NOMO-1 treated with DMSO at 0.1 percent for 48 hours (cell line): Measurements from ENCODE around the gene FEM1A.
"Not testable (repeated sequence)": the region's sequence is repeated elsewhere in the genome, so short reads cannot be mapped to it uniquely, and the experiment has no call there.

Experiments used
- DNase-seq: peaks from one replicate; lab custom pipeline; 2025; ENCODE audit not compliant: unreplicated experiment; lab: John Stamatoyannopoulos, UW

FEM1A gene

GRCh38 chr19:4811328-4812131, 20.0 kb downstream of the FEM1A start:
- peak; percentile 60 for DNase-seq

DNA sequence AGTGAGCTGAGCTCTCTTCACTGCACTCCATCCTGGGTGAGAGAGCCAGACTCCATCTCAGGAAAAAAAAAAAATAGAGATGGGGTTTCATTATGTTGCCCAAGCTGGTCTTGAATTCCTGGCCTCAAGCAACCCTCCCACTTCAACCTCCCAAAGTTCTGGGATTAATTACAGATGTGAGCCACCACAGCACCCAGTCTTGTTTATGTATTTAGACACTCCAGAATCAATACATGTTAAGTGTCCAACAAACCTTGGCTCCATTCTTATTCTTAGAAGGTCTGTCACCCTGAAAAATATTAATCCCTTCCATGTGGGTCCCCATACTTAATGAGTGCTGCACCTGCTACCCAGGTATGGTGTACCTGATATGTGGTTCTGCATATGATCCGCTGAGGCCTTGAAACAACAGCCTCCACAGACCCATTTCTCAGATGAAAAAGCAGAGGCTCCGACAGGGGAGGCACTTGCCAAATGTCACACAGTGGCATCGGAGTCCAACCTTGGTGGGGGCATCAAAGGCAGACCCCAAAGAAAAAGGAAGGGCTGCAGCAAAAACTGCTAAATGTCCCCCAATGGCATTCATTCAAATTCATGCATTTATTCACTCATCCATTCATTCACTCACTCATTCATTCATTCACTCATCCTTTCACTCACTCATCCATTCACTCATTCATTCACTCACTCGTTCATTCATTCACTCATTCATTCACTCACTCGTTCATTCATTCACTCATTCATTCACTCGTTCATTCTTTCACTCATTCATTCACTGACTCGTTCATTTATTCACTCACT, 23.3 kb downstream of the FEM1A start:
- DNase-seq = no peak

DNA sequence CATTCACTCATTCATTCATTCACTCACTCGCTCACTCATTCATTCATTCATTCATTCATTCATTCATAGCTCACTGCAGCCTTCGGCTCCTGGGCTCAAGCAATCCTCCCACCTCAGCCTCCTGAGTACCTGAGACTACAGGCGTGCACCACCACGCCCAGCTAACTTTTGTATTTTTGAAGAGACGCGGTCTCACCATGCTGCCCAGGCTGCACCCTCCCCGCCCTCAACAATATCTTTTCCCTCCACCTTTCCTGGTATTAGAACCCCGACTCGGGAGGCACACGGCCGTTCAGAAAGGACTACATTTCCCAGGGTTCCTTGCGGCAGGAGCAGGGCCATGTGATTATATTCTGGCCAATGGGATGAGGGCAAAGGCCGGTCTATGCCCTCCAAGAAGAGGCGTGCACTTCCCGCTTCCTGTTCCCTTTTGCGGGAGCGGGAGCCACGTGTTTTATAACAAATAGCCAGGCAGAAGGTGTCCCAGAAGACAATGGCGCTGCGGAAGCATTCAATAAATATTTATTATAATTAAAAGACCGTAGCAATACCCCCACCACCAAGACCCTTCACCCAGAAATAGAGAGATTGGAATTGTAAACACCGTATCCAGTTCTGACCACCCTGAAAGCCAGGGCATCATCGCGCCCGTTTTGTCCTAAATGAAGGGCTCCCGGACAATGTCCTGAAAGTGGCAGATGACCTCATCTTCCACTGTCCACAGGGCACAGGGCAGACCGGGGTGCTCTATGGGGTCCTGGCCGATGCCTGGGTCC, 24.1 kb downstream of the FEM1A start:
- peak; percentile 91 for DNase-seq

DNA sequence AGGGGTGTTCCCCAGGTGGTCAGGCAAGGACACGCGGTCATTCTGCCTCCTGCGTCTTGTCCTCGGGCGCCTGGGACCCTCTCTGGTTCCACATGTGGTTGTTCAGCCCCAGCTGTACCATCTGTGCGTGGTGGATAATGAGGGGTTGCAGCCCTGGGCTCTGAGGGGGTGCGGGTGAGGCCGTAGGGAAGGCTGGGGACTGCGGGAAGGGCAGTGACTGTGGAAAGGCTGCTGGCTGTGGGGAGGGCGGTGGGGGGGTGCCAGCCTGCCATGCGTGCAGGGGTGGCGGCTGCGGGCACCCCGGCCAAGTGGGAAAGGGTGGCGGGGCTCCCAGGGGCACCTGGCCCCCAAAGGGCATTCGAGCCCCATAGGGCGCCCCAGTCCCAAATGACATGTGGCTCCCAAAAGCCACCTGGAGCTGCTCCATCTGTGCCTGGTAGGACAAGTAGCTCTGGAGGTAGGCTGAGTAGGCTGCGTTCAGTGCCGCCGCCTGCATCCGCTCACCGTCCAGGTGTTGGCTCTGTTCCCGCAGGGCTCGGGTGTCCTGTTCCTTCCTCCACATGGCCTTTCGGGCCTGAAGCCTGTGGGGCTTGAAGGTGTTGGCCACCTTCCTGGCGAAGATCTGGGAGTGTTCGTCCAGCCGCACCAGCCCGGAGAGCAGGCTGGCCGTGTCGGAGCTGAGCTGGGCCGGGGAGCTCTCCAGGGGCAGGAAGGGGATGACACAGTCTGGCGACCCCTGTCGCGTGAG, 24.8 kb downstream of the FEM1A start:
- DNase-seq = no peak

DNA sequence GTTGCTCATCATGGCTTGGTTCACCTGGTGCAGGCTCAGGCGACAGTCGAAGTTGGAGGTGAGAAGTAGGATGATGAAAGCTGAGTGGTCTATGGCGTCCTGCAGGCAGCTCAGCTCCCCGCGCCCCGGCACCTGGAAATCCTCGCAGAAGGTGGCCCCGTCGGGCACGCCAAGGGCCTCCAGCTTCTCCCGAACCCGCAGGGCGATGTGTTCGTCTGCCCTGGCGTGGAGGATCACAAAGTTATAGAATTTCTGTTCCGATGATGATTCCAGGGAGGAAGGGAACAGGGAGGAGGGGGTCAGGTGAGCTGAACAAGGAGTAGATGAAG, 25.4 kb downstream of the FEM1A start:
- DNase-seq = no peak

GRCh38 chr19:4817467-4818277, 26.1 kb downstream of the FEM1A start:
- no peak for DNase-seq

DNA sequence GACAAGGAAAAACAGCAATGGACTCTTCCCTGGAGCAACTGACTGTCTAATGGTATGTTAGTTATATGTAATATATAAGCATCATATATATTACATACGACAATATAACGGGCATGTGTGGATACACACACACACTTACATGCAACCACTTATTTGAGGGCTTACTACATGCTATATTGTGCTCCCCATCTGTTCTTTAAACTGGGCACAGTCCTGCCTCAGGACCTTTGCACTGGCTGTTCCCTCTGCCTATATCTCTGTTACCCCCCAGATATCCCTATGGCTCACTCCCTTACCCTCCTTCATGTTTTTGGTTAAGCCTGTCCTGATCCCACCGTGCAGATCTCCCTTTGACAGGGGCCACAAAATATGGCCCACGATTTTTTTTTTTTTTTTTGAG, 29.7 kb downstream of the FEM1A start:
- no peak for DNase-seq

GRCh38 chr19:4822354-4822753, 30.8 kb downstream of the FEM1A start:
- not testable (repeated sequence) for DNase-seq

DNA sequence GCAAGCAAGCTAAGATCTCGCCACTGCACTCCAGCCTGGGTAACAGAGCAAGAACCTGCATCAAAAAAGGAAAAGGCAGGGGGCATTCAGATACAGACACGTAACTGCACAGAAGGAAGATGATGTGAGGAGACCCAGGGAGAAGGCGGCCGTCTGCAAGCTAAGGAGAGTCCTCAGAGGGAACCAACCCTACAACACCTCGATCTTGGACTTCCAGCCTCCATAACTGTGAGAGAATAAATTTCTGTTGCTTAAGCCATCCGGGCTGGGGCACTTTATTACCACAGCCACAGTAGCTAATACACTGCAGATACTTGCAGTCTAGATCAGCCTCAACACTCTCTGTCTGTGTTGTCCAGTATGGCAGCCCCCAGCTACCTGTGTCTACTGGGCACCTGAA, 32.0 kb downstream of the FEM1A start:
- DNase-seq = no peak

- DNase-seq = peak; percentile 61
Observed at GRCh38 chr19:4829001-4829712, 37.6 kb downstream of the FEM1A start.

DNA sequence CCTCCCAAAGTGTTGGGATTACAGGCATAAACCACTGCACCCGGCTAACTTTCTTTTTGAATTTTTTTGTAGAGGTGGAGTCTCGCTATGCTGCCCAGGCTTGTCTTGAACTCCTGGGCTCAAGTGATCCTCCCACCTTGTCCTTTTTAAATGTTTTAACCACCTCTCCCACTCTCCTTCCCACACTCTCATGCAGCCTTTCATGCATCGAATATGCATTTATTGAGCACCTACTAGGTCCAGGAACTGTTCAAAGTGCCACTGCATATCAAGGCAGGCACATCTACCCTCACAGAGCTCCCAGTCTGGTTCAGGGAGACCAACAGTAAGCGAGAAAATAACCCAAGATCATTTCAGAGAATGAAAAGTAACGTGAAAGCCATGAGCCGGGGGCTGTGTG, 38.8 kb downstream of the FEM1A start:
- DNase-seq = no peak

DNA sequence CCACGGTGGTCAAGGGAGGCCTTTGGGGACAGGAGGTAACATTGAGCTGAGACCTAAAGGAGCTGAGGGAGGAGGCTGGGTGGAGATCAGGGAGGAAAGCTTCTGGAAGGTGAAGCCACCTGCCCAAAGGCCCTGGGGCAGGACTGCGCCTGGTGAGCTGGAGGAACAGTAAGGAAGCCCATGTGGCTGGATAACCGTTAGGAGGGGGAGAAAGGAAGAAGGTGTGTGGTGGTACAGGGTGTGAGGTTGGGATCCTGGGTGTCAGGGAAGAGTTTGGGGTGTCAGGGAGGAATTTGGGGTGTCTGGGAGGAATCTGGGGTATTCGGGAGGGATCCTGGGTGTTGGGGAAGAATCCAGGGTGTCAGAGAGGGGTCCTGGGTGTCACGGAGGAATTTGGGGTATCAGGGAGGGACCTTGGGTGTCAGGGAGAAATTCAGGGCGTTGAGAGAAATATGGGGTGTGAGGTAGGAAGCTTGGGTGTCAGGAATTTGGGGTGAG, 39.3 kb downstream of the FEM1A start:
- DNase-seq = no peak

DNA sequence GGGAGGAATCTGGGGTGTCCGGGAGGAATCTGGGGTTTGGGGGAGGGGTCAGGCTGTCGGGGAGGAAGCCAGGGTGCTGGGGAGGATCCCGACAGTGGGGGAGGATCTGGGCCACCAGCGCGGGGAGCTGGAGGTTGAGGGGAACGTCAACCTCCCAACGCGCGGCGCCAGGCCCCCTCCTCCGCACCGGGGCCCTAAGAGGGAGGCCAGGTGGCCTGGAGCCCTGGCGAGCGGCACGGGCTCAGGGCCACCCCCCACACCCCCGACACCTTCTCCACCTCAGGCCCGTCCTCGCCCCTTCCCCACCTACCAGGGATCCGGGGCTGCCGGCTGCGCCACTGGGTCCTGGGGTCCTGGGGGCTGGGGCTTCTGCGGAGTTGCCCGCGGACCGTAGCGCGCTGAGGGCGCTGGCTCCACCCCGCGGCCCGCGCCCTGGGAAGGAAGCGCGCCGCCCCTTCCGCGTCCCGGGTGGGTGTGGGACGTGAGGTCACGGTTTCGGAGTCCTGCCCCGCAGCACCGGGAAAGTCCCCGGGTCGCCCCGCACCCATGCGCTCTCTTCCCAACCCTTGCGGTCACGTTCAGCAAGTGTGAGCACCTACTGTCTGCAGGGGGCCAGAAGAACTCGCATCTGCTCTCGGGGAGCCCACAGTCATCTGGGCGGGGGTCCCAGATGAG, 39.9 kb downstream of the FEM1A start, which contains the start of gene TICAM1:
Gene TICAM1 (minus strand): TSS at position 409 of the 675 bp plus-strand sequence. CDS start 13,335 bp downstream, outside the sequence.
- peak; percentile 40 for DNase-seq

GRCh38 chr19:4831979-4832340, 40.4 kb downstream of the FEM1A start:
- not testable (repeated sequence) for DNase-seq

GRCh38 chr19:4832776-4833175, 41.2 kb downstream of the FEM1A start:
- DNase-seq = no peak

- no peak for DNase-seq
Observed at GRCh38 chr19:4839192-4839591, 47.7 kb downstream of the FEM1A start.

- DNase-seq = no peak
Observed at GRCh38 chr19:4843647-4843965, 52.1 kb downstream of the FEM1A start.

GRCh38 chr19:4844348-4845179, 53.0 kb downstream of the FEM1A start:
- DNase-seq = no peak
